IMR-90 (cell line): ENCODE measurements around the gene DPF1. TPM values are rescaled to one million over a fixed set of nuclear protein-coding genes. Genes with fewer than 3 reads are reported as not detected.

Experiments used
- ATAC-seq: fragments of 200-7000 bp; cut with Tn5 transposase; 2 replicates; pipeline ENCODE4 v1.9.1; 2020; ENCODE audit warnings: low read depth, mild to moderate bottlenecking, moderate library complexity
- BruUV-seq: library from RNA; stranded (reverse); fragments of 400-500 nt; replicated peaks from 2 replicates; lab custom pipeline; 2021; lab: Mats Ljungman, UMichigan
- CTCF ChIA-PET: fragments of 300-600 bp; formaldehyde crosslinking; extraction: SDS; loops from one replicate; lab custom pipeline; 2021; ENCODE audit warnings: antibody characterized with exemption; lab: Yijun Ruan, JAX
- POLR2A ChIA-PET: fragments of 300-600 bp; sonication (Branson Sonifier 250); formaldehyde crosslinking; loops from one replicate; lab custom pipeline; 2022; ENCODE audit warnings: antibody characterized with exemption; ENCODE audit not compliant: unreplicated experiment; lab: Charles Lee
- DNase-seq: peaks from one replicate; pipeline ENCODE4 v3.0.0; 2013
- H2AFZ ChIP-seq: replicated peaks from 2 replicates; pipeline ENCODE3; 2013; ENCODE audit warnings: low read length, mild to moderate bottlenecking; ENCODE audit not compliant: poor library complexity
- H2AK5ac ChIP-seq: 2 replicates; pipeline ENCODE4 v1.6.1; 2013; ENCODE audit warnings: low read depth, low read length, inconsistent platforms
- H2AK9ac ChIP-seq: replicated peaks from 2 replicates; pipeline ENCODE3; 2013; ENCODE audit warnings: mild to moderate bottlenecking, low read depth, low read length, moderate library complexity; ENCODE audit not compliant: poor library complexity
- H2BK120ac ChIP-seq: 2 replicates; pipeline ENCODE4 v1.6.1; 2013; ENCODE audit warnings: low read depth, low read length, inconsistent platforms
- H2BK15ac ChIP-seq: 3 replicates; pipeline ENCODE4 v1.6.1; 2013; ENCODE audit warnings: low read depth, low read length, inconsistent platforms
- H2BK20ac ChIP-seq: 2 replicates; pipeline ENCODE4 v1.6.1; 2013; ENCODE audit warnings: low read depth, mild to moderate bottlenecking, inconsistent platforms, low read length, moderate library complexity
- H2BK5ac ChIP-seq: 2 replicates; pipeline ENCODE4 v1.6.1; 2013; ENCODE audit warnings: mild to moderate bottlenecking, low read depth, low read length, inconsistent platforms; ENCODE audit not compliant: poor library complexity, severe bottlenecking
- H3K14ac ChIP-seq: replicated peaks from 2 replicates; pipeline ENCODE4 v1.6.1; 2013; ENCODE audit warnings: low read depth, low read length, inconsistent platforms
- H3K18ac ChIP-seq: 2 replicates; pipeline ENCODE4 v1.6.1; 2013; ENCODE audit warnings: low read depth, low read length, control low read depth
- H3K23ac ChIP-seq: 2 replicates; pipeline ENCODE4 v1.6.1; 2013; ENCODE audit warnings: low read depth, low read length, inconsistent platforms
- H3K27ac ChIP-seq: 2 replicates; pipeline ENCODE4 v1.5.1; 2013; ENCODE audit warnings: mild to moderate bottlenecking, control low read depth, low read length; ENCODE audit not compliant: insufficient read depth
- H3K27me3 ChIP-seq: 2 replicates; pipeline ENCODE4 v1.6.1; 2013; ENCODE audit warnings: low read length; ENCODE audit not compliant: control insufficient read depth, insufficient read depth
- H3K36me3 ChIP-seq: 2 replicates; pipeline ENCODE4 v1.6.1; 2013; ENCODE audit warnings: low read length, mixed read lengths; ENCODE audit not compliant: control insufficient read depth, insufficient read depth
- H3K4ac ChIP-seq: 2 replicates; pipeline ENCODE4 v1.6.1; 2013; ENCODE audit warnings: low read depth, low read length, inconsistent platforms
- H3K4me1 ChIP-seq: 2 replicates; pipeline ENCODE4 v1.6.1; 2013; ENCODE audit warnings: low read length, mixed read lengths; ENCODE audit not compliant: control insufficient read depth, insufficient read depth
- H3K4me2 ChIP-seq: 2 replicates; pipeline ENCODE4 v1.6.1; 2013; ENCODE audit warnings: low read depth, mild to moderate bottlenecking, control low read depth, low read length, moderate library complexity
- H3K4me3 ChIP-seq: 2 replicates; pipeline ENCODE4 v1.5.1; 2013; ENCODE audit warnings: low read depth, mild to moderate bottlenecking, control low read depth, low read length, moderate library complexity; ENCODE audit not compliant: insufficient read depth
- H3K56ac ChIP-seq: 2 replicates; pipeline ENCODE4 v1.6.1; 2013; ENCODE audit warnings: low read length, inconsistent platforms; ENCODE audit not compliant: insufficient read depth; ENCODE audit errors: extremely low read depth
- H3K79me1 ChIP-seq, 2 experiments: 2 replicates each; pipeline ENCODE4 v1.6.1; 2013; ENCODE audit warnings: low read length in 2 of 2, inconsistent platforms in 1 of 2, low read depth in 1 of 2
- H3K9ac ChIP-seq: 2 replicates; pipeline ENCODE4 v1.6.1; 2013; ENCODE audit warnings: low read depth, low read length, control low read depth
- H3K9me1 ChIP-seq: 2 replicates; pipeline ENCODE4 v1.6.1; 2013; ENCODE audit warnings: low read length, inconsistent platforms; ENCODE audit not compliant: insufficient read depth
- H3K9me3 ChIP-seq: 2 replicates; pipeline ENCODE4 v1.6.1; 2013; ENCODE audit warnings: low read length; ENCODE audit not compliant: control insufficient read depth, insufficient read depth
- H4K20me1 ChIP-seq: 2 replicates; pipeline ENCODE4 v1.6.1; 2013; ENCODE audit warnings: low read length, inconsistent platforms; ENCODE audit not compliant: insufficient read depth
- H4K5ac ChIP-seq: 2 replicates; pipeline ENCODE4 v1.6.1; 2013; ENCODE audit warnings: mild to moderate bottlenecking, low read depth, low read length, control low read depth
- H4K8ac ChIP-seq, 2 experiments: 2 replicates each; pipeline ENCODE4 v1.6.1; 2013; ENCODE audit warnings: low read depth in 2 of 2, low read length in 2 of 2, control low read depth in 1 of 2, inconsistent platforms in 1 of 2
- H4K91ac ChIP-seq: 2 replicates; pipeline ENCODE4 v1.6.1; 2013; ENCODE audit warnings: low read depth, low read length, inconsistent platforms; ENCODE audit not compliant: insufficient read depth
- FOS ChIP-seq: fragments of 150-350 bp; IDR thresholded peaks from 2 replicates; pipeline ENCODE4 v1.6.1; 2016; ENCODE audit warnings: low read depth, low read length
- RCOR1 ChIP-seq: IDR thresholded peaks from 2 replicates; pipeline ENCODE4 v1.6.1; 2012; ENCODE audit warnings: mild to moderate bottlenecking, low read length, improper control_type of control experiment; ENCODE audit not compliant: insufficient replicate concordance
- SMC3 ChIP-seq: fragments of 150-350 bp; IDR thresholded peaks from 2 replicates; pipeline ENCODE4 v1.6.1; 2016; ENCODE audit warnings: low read depth, mild to moderate bottlenecking, antibody characterized with exemption, low read length, moderate library complexity
- WGBS, 2 experiments: methylation state at CpG; one replicate each; pipeline versions ENCODE4 v1.1.5 to v1.1.7; 2013; ENCODE audit warnings: missing lambda C conversion rate in 2 of 2; ENCODE audit not compliant: insufficient read length in 1 of 2; ENCODE audit errors: extremely low coverage in 2 of 2; 5-methylcytosine and 5-hydroxymethylcytosine counted together
- dilution Hi-C: fragments of 300-500 bp; cut with HindIII; formaldehyde crosslinking; loops from one replicate; pipeline ENCODE4 v1.14.3; 2018; ENCODE audit warnings: low sequenced_read_pairs; ENCODE audit not compliant: unreplicated experiment
- in situ Hi-C: fragments of 300-500 bp; cut with MboI; formaldehyde crosslinking; loops from 3 replicates; pipeline ENCODE4 v1.14.3; 2019; ENCODE audit warnings: low sequenced_read_pairs, inconsistent platforms, mixed read lengths
- intact Hi-C: fragments of 100-400 bp; cut with micrococcal nuclease; formaldehyde crosslinking; loops from 2 replicates; pipeline ENCODE4 v1.10.0; 2022
- polyA plus RNA-seq, 3 experiments: library from polyadenylated mRNA; depleted of rRNA; stranded (reverse); fragments of >200 nt; gene quantifications; 2 replicates each; pipeline ENCODE4 v1.2.3, GENCODE V29; 2012; ENCODE audit warnings: low replicate concordance in 1 of 3
- total RNA-seq: library from RNA; depleted of rRNA; stranded (reverse); fragments of >200 nt; gene quantifications from 2 replicates; pipeline ENCODE4 v1.2.3, GENCODE V29; 2012
- TF ChIP-seq, protein P1 (sequence below): fragments of 150-350 bp; IDR thresholded peaks from 2 replicates; pipeline ENCODE4 v1.6.1; 2016; ENCODE audit warnings: low read depth, mild to moderate bottlenecking, low read length, moderate library complexity, borderline replicate concordance

Gene DPF1
- total and polyA plus RNA-seq, 2 of the 4 experiments (the other 2 are of a cell fraction): 3.2 to 5.5 TPM

DNA sequence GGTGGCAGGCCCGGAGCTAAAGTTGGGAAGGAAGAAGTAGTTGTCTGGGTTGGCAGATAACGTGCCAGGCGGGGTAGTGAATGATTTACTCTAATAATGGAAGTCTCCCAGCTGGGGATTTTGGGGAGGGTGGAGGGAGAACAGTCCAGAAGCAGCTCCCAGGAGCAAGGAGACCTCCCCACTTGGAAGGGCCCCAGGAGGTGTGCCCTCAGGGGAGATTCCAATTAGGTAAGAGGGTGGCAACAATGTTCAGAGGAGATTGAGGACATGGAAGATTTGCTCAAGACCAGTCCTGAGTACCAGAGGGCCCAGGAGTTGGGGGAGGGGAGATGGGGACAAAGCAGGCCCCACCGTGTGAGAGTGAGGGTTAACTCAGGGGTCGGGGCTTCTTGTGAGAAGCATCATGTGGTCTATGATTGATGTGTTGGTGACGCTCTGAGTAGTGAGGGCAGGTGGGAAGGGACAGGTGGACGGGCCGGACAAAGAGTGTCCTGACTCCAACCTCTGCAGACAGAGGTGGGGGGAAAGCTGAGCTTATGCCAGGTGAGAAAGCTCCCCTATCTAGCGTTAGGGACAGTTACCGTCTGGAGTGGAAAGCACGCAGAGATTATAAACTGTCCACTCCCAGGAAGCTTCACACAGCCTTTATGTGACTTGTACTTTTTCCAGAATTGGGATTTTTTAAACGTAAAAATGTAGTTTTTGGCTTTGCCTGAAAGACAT is 43.9 kb upstream of the DPF1 start:
- no peak overlapping the region for H3K23ac ChIP-seq
- peaks cover 20% of the 10 kb centered on the region for H3K9me1 ChIP-seq
- ChIA-PET CTCF (no interaction called here), POLR2A (no interaction called here)
- no peak overlapping the region for H2BK20ac ChIP-seq
- WGBS, 2 experiments: 35% methylated on average over 2 of the region's 12 CpGs; no CpG with 5 or more reads in 1 of the 2 experiments
- H3K36me3 ChIP-seq: no peaks in the 10 kb centered on the region
- no peak overlapping the region for H4K5ac ChIP-seq
- peak overlapping the region; percentile 79 for H2AK5ac ChIP-seq
- 0 out of 3 replicates have a peak overlapping the region, but pooled peaks have one; percentile 52 for H2BK15ac ChIP-seq
- no peak overlapping the region for H3K14ac ChIP-seq
- H2BK120ac ChIP-seq: no peak overlapping the region
- peak overlapping the region; percentile 11 for H2AK9ac ChIP-seq
- H3K27ac ChIP-seq: no peak overlapping the region
- H3K79me1 ChIP-seq: no peaks in the 10 kb centered on the region
- no peak overlapping the region for H3K9ac ChIP-seq
- dilution Hi-C loops (no loop called here), intact Hi-C loops (no loop called here), in situ Hi-C loops (no loop called here)
- H3K18ac ChIP-seq: no peak overlapping the region
- no peak overlapping the region for H3K4me3 ChIP-seq
- ATAC-seq: no peak
- no peak overlapping the region for H4K8ac ChIP-seq
- H4K20me1 ChIP-seq: no peaks in the 10 kb centered on the region
- H3K27me3 ChIP-seq: no peaks in the 10 kb centered on the region; the same call in 1 of the 2 replicates
- H3K4ac ChIP-seq: no peak overlapping the region
- peaks cover 21% of the 10 kb centered on the region for H3K4me1 ChIP-seq
- H3K9me3 ChIP-seq: no peaks in the 10 kb centered on the region
- H3K4me2 ChIP-seq: no peak overlapping the region
- no peak for DNase-seq
- BruUV-seq: no TSS peak
- no peak overlapping the region for H2BK5ac ChIP-seq
- H3K56ac ChIP-seq: no peak overlapping the region
- H2AFZ ChIP-seq: peak overlapping the region; percentile 60
- no peak for TF ChIP-seq SMC3
- no peak for TF ChIP-seq RCOR1
- no peak for TF ChIP-seq FOS
- TF ChIP-seq, protein P1, sequence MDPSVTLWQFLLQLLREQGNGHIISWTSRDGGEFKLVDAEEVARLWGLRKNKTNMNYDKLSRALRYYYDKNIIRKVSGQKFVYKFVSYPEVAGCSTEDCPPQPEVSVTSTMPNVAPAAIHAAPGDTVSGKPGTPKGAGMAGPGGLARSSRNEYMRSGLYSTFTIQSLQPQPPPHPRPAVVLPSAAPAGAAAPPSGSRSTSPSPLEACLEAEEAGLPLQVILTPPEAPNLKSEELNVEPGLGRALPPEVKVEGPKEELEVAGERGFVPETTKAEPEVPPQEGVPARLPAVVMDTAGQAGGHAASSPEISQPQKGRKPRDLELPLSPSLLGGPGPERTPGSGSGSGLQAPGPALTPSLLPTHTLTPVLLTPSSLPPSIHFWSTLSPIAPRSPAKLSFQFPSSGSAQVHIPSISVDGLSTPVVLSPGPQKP: no peak
- peak overlapping the region; percentile 15 for H4K91ac ChIP-seq
